CD4-positive, alpha-beta T cell (primary cell): ENCODE results near the gene PLA2G2A. TPM values are rescaled to one million over a fixed set of nuclear protein-coding genes. Genes with fewer than 3 reads are reported as not detected.
"Not testable (repeated sequence)": the region's sequence is repeated elsewhere in the genome, so short reads cannot be mapped to it uniquely, and the experiment has no call there.

ENCODE experiments used
- ATAC-seq: fragments of 200-7000 bp; cut with Tn5 transposase; one replicate; pipeline ENCODE4 v1.10.0; 2022; ENCODE audit warnings: mild to moderate bottlenecking; ENCODE audit not compliant: poor library complexity
- CTCF ChIA-PET: fragments of 350-600 bp; sonication (Branson Sonifier 250); formaldehyde crosslinking; loops from one replicate; lab custom pipeline; 2021; ENCODE audit warnings: antibody characterized with exemption, inconsistent platforms; lab: Charles Lee
- POLR2A ChIA-PET: fragments of 350-600 bp; sonication (Branson Sonifier 250); formaldehyde crosslinking; loops from one replicate; lab custom pipeline; 2021; ENCODE audit warnings: antibody characterized with exemption, inconsistent platforms; lab: Charles Lee
- DNase-seq, 14 experiments: peaks; one replicate each; pipeline ENCODE4 v3.0.0-alpha.2; 2013 to 2020; ENCODE audit warnings: mixed read lengths in 2 of 14
- H3K27ac ChIP-seq, 2 donors: one replicate each; pipeline versions ENCODE4 v1.5.1 to v1.7.0; 2013; ENCODE audit warnings: low read length in 2 of 2, low read depth in 1 of 2, mild to moderate bottlenecking in 1 of 2
- H3K27me3 ChIP-seq, 2 experiments: 1 replicate in 1 of 2; 2 replicates in 1 of 2; pipeline versions ENCODE4 v1.6.1 to v1.7.0; 2013; ENCODE audit warnings: low read length in 2 of 2, control low read depth in 1 of 2, mild to moderate bottlenecking in 1 of 2, moderate library complexity in 1 of 2; ENCODE audit not compliant: insufficient read depth in 2 of 2, control insufficient read depth in 1 of 2
- H3K36me3 ChIP-seq: one replicate; pipeline ENCODE4 v1.6.1; 2013; ENCODE audit warnings: low read length, control low read depth; ENCODE audit not compliant: insufficient read depth
- H3K4me1 ChIP-seq: one replicate; pipeline ENCODE4 v1.6.1; 2013; ENCODE audit warnings: low read length, control low read depth; ENCODE audit not compliant: insufficient read depth
- H3K4me3 ChIP-seq: one replicate; pipeline ENCODE4 v1.5.1; 2013; ENCODE audit warnings: mild to moderate bottlenecking, low read length, moderate library complexity
- H3K9me3 ChIP-seq, 2 experiments: 1 replicate in 1 of 2; 2 replicates in 1 of 2; pipeline versions ENCODE4 v1.6.1 to v1.7.0; 2013; ENCODE audit warnings: low read length in 2 of 2, mild to moderate bottlenecking in 2 of 2, control low read depth in 1 of 2, moderate library complexity in 1 of 2; ENCODE audit not compliant: control insufficient read depth in 1 of 2, insufficient read depth in 1 of 2
- H3K27ac Mint-ChIP-seq: one replicate; pipeline ENCODE4 v1.8.0; 2020; ENCODE audit warnings: mixed read lengths
- H3K27me3 Mint-ChIP-seq: one replicate; pipeline ENCODE4 v1.8.0; 2021; ENCODE audit warnings: mixed read lengths
- H3K36me3 Mint-ChIP-seq: one replicate; pipeline ENCODE4 v1.8.0; 2021; ENCODE audit warnings: low read depth, mixed read lengths
- H3K4me1 Mint-ChIP-seq: one replicate; pipeline ENCODE4 v1.8.0; 2021; ENCODE audit warnings: low read depth, mixed read lengths
- H3K4me3 Mint-ChIP-seq: one replicate; pipeline ENCODE4 v1.8.0; 2020; ENCODE audit warnings: mild to moderate bottlenecking, mixed read lengths
- H3K9me3 Mint-ChIP-seq: one replicate; pipeline ENCODE4 v1.8.0; 2020; ENCODE audit warnings: mixed read lengths
- intact Hi-C, 2 experiments: fragments of 100-400 bp; cut with DNase I in 1 of 2; cut with micrococcal nuclease in 1 of 2; formaldehyde crosslinking; loops; one replicate each; pipeline versions ENCODE4 v1.15.1 to v1.9.0; 2023 to 2025; cut with DNase I, micrococcal nuclease
- total RNA-seq, 174 experiments: library from RNA in 2 of 174; stranded (reverse) in 2 of 174; gene quantifications; one replicate each; pipeline ENCODE4 v1.2.3 and lab custom pipeline; 2021 to 2026
- TF ChIP-seq, protein P1 (sequence below): fragments of 200-600 bp; IDR thresholded peaks from one replicate; pipeline ENCODE4 v1.8.0; 2022; ENCODE audit warnings: antibody characterized with exemption, mild to moderate bottlenecking

Gene PLA2G2A
- total RNA-seq, 2 experiments from 2014 or later, result not detected

GRCh38 chr1:19934336-19934735, 45.1 kb downstream of the PLA2G2A start:
- DNase-seq (no peak), ATAC-seq (no peak)
- ChIA-PET CTCF (interaction anchor here (1.4 kb wide), 1 partner anchor 12 kb away, joined by 3 read pairs; no protein-coding TSS in a partner anchor), POLR2A (no interaction called here)
- Mint-ChIP-seq H3K27ac (no peak overlapping the region), H3K4me3 (no peak overlapping the region), H3K27me3 (no peaks in the 10 kb centered on the region), H3K36me3 (peaks cover 5% of the 10 kb centered on the region), H3K4me1 (no peaks in the 10 kb centered on the region), H3K9me3 (peaks cover 5% of the 10 kb centered on the region)
- H3K4me3 ChIP-seq, result no peak overlapping the region
- intact Hi-C loops, result no loop called here
- no peaks in the 10 kb centered on the region for H3K4me1 ChIP-seq
- TF ChIP-seq, protein P1, sequence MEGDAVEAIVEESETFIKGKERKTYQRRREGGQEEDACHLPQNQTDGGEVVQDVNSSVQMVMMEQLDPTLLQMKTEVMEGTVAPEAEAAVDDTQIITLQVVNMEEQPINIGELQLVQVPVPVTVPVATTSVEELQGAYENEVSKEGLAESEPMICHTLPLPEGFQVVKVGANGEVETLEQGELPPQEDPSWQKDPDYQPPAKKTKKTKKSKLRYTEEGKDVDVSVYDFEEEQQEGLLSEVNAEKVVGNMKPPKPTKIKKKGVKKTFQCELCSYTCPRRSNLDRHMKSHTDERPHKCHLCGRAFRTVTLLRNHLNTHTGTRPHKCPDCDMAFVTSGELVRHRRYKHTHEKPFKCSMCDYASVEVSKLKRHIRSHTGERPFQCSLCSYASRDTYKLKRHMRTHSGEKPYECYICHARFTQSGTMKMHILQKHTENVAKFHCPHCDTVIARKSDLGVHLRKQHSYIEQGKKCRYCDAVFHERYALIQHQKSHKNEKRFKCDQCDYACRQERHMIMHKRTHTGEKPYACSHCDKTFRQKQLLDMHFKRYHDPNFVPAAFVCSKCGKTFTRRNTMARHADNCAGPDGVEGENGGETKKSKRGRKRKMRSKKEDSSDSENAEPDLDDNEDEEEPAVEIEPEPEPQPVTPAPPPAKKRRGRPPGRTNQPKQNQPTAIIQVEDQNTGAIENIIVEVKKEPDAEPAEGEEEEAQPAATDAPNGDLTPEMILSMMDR, result no peak
- H3K9me3 ChIP-seq, result peaks cover 29% of the 10 kb centered on the region in 2 experiments
- H3K36me3 ChIP-seq, result no peaks in the 10 kb centered on the region
- no peaks in the 10 kb centered on the region for H3K27me3 ChIP-seq
- no peak overlapping the region for H3K27ac ChIP-seq

- intact Hi-C loops, result no loop called here
- DNase-seq (no peak), ATAC-seq (no peak)
- Mint-ChIP-seq H3K4me3 (no peak overlapping the region), H3K9me3 (peaks cover 5% of the 10 kb centered on the region), H3K27ac (no peak overlapping the region), H3K36me3 (peaks cover 5% of the 10 kb centered on the region), H3K4me1 (no peaks in the 10 kb centered on the region), H3K27me3 (no peaks in the 10 kb centered on the region)
- H3K27ac ChIP-seq, result no peak overlapping the region
- peaks cover 29% of the 10 kb centered on the region in 2 experiments for H3K9me3 ChIP-seq
- ChIA-PET CTCF (no interaction called here), POLR2A (no interaction called here)
- no peaks in the 10 kb centered on the region for H3K36me3 ChIP-seq
- TF ChIP-seq, protein P1, result no peak
- H3K4me3 ChIP-seq, result no peak overlapping the region
- no peaks in the 10 kb centered on the region for H3K4me1 ChIP-seq
- H3K27me3 ChIP-seq, result no peaks in the 10 kb centered on the region
Measured at GRCh38 chr1:19932866-19933265, 46.6 kb downstream of the PLA2G2A start.

DNA sequence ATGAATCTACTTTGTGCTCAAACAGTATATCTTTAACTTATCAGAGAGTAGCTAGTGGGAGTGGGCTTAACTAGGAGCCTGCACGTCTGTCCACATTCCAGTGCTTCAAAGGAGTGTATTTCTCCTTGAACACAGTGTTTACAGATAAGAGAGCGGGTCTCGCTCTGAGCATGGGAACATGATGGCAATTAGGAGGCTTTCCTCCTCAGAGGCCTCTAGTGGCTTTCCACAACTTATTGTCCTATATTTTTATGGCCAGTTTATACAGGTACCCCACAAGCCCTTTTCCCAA, 52.3 kb downstream of the PLA2G2A start:
- ATAC-seq, intact Hi-C loops, POLR2A ChIA-PET, H3K4me1 Mint-ChIP-seq, H3K9me3 Mint-ChIP-seq, H3K4me1 ChIP-seq, H3K27ac ChIP-seq, H3K4me3 Mint-ChIP-seq, DNase-seq, H3K4me3 ChIP-seq, H3K27me3 Mint-ChIP-seq, H3K27ac Mint-ChIP-seq, H3K36me3 Mint-ChIP-seq, CTCF ChIA-PET, H3K36me3 ChIP-seq, H3K27me3 ChIP-seq: not testable (repeated sequence)
- peaks cover 10 to 24% of the 10 kb centered on the region in 2 experiments for H3K9me3 ChIP-seq

- ChIA-PET CTCF (no interaction called here), POLR2A (no interaction called here)
- TF ChIP-seq, protein P1, result no peak
Measured at GRCh38 chr1:19926296-19927129, 52.9 kb downstream of the PLA2G2A start.

More at GRCh38 chr1:19926296-19927129, 52.9 kb downstream of the PLA2G2A start:
- intact Hi-C loops, result no loop called here
- ATAC-seq (no peak), DNase-seq (no peak)
- Histone ChIP-seq H3K36me3 (no peaks in the 10 kb centered on the region), H3K4me1 (no peaks in the 10 kb centered on the region), H3K4me3 (no peak overlapping the region), H3K27ac (no peak overlapping the region), H3K27me3 (no peaks in the 10 kb centered on the region), H3K9me3 (peaks cover 4 to 19% of the 10 kb centered on the region in 2 experiments)
- Mint-ChIP-seq H3K27ac (no peak overlapping the region), H3K4me3 (no peak overlapping the region), H3K4me1 (no peaks in the 10 kb centered on the region), H3K9me3 (no peaks in the 10 kb centered on the region), H3K36me3 (no peaks in the 10 kb centered on the region), H3K27me3 (no peaks in the 10 kb centered on the region)
